Adrenal gland (tissue), 12 donors: ENCODE results near the gene TM4SF4. TPM values are rescaled to one million over a fixed set of nuclear protein-coding genes. Genes with fewer than 3 reads are reported as not detected.

Experiments
- DNase-seq, 7 donors: peaks; one replicate each; pipeline ENCODE4 v3.0.0-alpha.2; 2019 to 2020
- H3K27ac ChIP-seq, 5 donors: fragments of 200-600 bp; sonication (generic) in 4 of 5; 1 replicate in 3 of 5; 2 replicates in 2 of 5; pipeline versions ENCODE4 v1.5.1 to v1.8.0; 2016 to 2020; ENCODE audit warnings: mild to moderate bottlenecking in 1 of 5
- H3K27me3 ChIP-seq: fragments of 200-600 bp; 2 replicates; pipeline ENCODE4 v1.8.0; 2021
- H3K36me3 ChIP-seq, 2 donors: fragments of 200-600 bp; replicated peaks in 1 of 2; 1 replicate in 1 of 2; 2 replicates in 1 of 2; pipeline versions ENCODE4 v1.5.1 to v1.8.0; 2018 to 2022
- H3K4me1 ChIP-seq, 2 donors: fragments of 200-600 bp; replicated peaks in 1 of 2; 1 replicate in 1 of 2; 2 replicates in 1 of 2; pipeline versions ENCODE4 v1.5.1 to v1.8.0; 2018 to 2021
- H3K4me3 ChIP-seq, 4 donors: fragments of 200-600 bp; sonication (generic) in 3 of 4; one replicate each; pipeline ENCODE4 v1.5.1; 2016 to 2018
- H3K9me3 ChIP-seq, 3 donors: fragments of 200-600 bp; sonication (generic) in 1 of 3; replicated peaks in 1 of 3; 1 replicate in 2 of 3; 2 replicates in 1 of 3; pipeline versions ENCODE4 v1.5.1 to v1.8.0; 2016 to 2021
- CTCF ChIP-seq, 6 experiments: fragments of 450-650 bp in 4 of 6; fragments of 200-600 bp in 2 of 6; sonication (generic) in 1 of 6; IDR thresholded peaks; 1 replicate in 5 of 6; 2 replicates in 1 of 6; pipeline versions ENCODE4 v1.5.1 to v1.8.0; 2016 to 2021; ENCODE audit warnings: antibody characterized with exemption in 6 of 6, mild to moderate bottlenecking in 2 of 6, moderate library complexity in 1 of 6
- POLR2A ChIP-seq, 2 donors: fragments of 450-650 bp; IDR thresholded peaks; one replicate each; pipeline ENCODE4 v1.6.1; 2017; ENCODE audit warnings: antibody characterized with exemption in 2 of 2, mild to moderate bottlenecking in 2 of 2, moderate library complexity in 1 of 2
- WGBS, 4 donors: extraction: QIAGEN DNeasy Blood & Tissue Kit in 2 of 4; methylation state at CpG; one replicate each; pipeline versions ENCODE4 v1.1.5 to v1.1.7; 2013 to 2017; 5-methylcytosine and 5-hydroxymethylcytosine counted together
- intact Hi-C, 2 donors: fragments of 100-400 bp; cut with DNase I; formaldehyde crosslinking; loops; one replicate each; pipeline versions ENCODE4 v1.14.1 to v1.15.0; 2022 to 2023
- polyA plus RNA-seq, 3 donors: library from polyadenylated mRNA; stranded (reverse); fragments of 200-250 nt in 2 of 3; fragments of 350-450 nt in 1 of 3; fragmentation: Illumina TruSeq in 1 of 3; extraction: RNeasy Lipid Tissue Mini Kit (QIAGEN cat#74804) in 1 of 3; gene quantifications; one replicate each; pipeline ENCODE4 v1.2.3, GENCODE V29; 2013 to 2014
- total RNA-seq, 9 donors: library from RNA; depleted of rRNA in 4 of 9; stranded (reverse); fragments of >200 nt in 4 of 9; fragments of 120-200 nt in 1 of 9; fragmentation: NEBNext Ultra II Directional in 1 of 9; extraction: Animal tissue kit (Norgen Biotek cat#: 25700) in 1 of 9; gene quantifications; one replicate each; pipeline versions ENCODE4 v1.1.0 to v1.2.4, GENCODE V29; 2013 to 2023
- donor health status: healthy with polysubstance abuse.
- donor health status: Bipolar disorder and iron deficiency.
- donor health status: DM: yes; HTN: yes; CAD: no.
- donor health status: DM: no; HTN: no; CAD: no.
- donor health status: DM: no; HTN: no; CAD: no.
- donor health status: DM: yes; HTN: yes; CAD: no.

Gene TM4SF4
- total and polyA plus RNA-seq, 12 donors, result 0.08 to 2.2 (median 0.96) TPM; not detected in 3

- H3K27ac ChIP-seq, result no peak overlapping the region
- H3K4me3 ChIP-seq, result no peak overlapping the region
- no peak for DNase-seq
- H3K4me1 ChIP-seq, result peaks cover 10 to 43% of the 10 kb centered on the region in 2 donors
- no peak for TF ChIP-seq CTCF (IDR thresholded peaks at IDR 0.05)
- no peak for TF ChIP-seq POLR2A (IDR thresholded peaks at IDR 0.05)
- no peaks in the 10 kb centered on the region for H3K9me3 ChIP-seq
- intact Hi-C loops, result no loop called here
- 67 to 82% (median 72%) methylated on average over 3 of the region's 3 CpGs for WGBS, 4 donors
- H3K27me3 ChIP-seq, result no peaks in the 10 kb centered on the region
- no peaks in the 10 kb centered on the region for H3K36me3 ChIP-seq
These were observed 4.1 kb upstream of the TM4SF4 start for GRCh38 chr3:149470381-149470780.

- TF ChIP-seq POLR2A (IDR thresholded peaks at IDR 0.05) (no peak), CTCF (IDR thresholded peaks at IDR 0.05) (no peak)
- Histone ChIP-seq H3K9me3 (no peaks in the 10 kb centered on the region), H3K4me3 (no peak overlapping the region), H3K4me1 (peaks cover 6 to 43% of the 10 kb centered on the region in 2 donors), H3K27ac (peak overlapping the region in 1 of 5 donors; percentile 37), H3K27me3 (no peaks in the 10 kb centered on the region), H3K36me3 (no peaks in the 10 kb centered on the region)
- intact Hi-C loops, result no loop called here
- DNase-seq, result no peak
- 51 to 60% (median 58%) methylated on average over 2 of the region's 2 CpGs for WGBS, 4 donors
These were observed 2.3 kb upstream of the TM4SF4 start for GRCh38 chr3:149472030-149472797.

GRCh38 chr3:149473357-149474249 is 894 bp upstream of the TM4SF4 start:
- Histone ChIP-seq H3K4me3 (no peak overlapping the region), H3K27ac (no peak overlapping the region), H3K4me1 (peaks cover 6 to 33% of the 10 kb centered on the region in 2 donors), H3K36me3 (no peaks in the 10 kb centered on the region), H3K27me3 (no peaks in the 10 kb centered on the region), H3K9me3 (no peaks in the 10 kb centered on the region)
- TF ChIP-seq POLR2A (IDR thresholded peaks at IDR 0.05) (no peak), CTCF (IDR thresholded peaks at IDR 0.05) (no peak)
- DNase-seq, result peak in 6 of 7 donors; percentile 32 to 71 (median 48)
- intact Hi-C loops, result no loop called here
- WGBS, 4 donors, result 54 to 64% (median 59%) methylated on average over 7 of the region's 7 CpGs

GRCh38 chr3:149475451-149476060 is 1.1 kb downstream of the TM4SF4 start:
- intact Hi-C loops, result no loop called here
- H3K27me3 ChIP-seq, result no peaks in the 10 kb centered on the region
- H3K36me3 ChIP-seq, result no peaks in the 10 kb centered on the region
- H3K27ac ChIP-seq, result no peak overlapping the region
- peaks cover 6 to 33% of the 10 kb centered on the region in 2 donors for H3K4me1 ChIP-seq
- no peak for TF ChIP-seq CTCF (IDR thresholded peaks at IDR 0.05)
- TF ChIP-seq POLR2A (IDR thresholded peaks at IDR 0.05), result no peak
- 78 to 93% (median 93%) methylated on average over 2 to 7 of the region's 7 CpGs for WGBS, 4 donors
- DNase-seq, result no peak
- H3K9me3 ChIP-seq, result no peaks in the 10 kb centered on the region
- H3K4me3 ChIP-seq, result no peak overlapping the region
